Measurements from ENCODE around the gene AKR1E2. TPM values are rescaled to one million over a fixed set of nuclear protein-coding genes. Genes with fewer than 3 reads are reported as not detected.

The AKR1E2 gene
- total and polyA plus RNA-seq, 9 of the 15 experiments (the other 6 are each of a cell fraction or from before 2014, with no cell fraction given), result 4.2 to 16.6 (median 9.8) TPM

GRCh38 chr10:4822208-4822607 is 3.8 kb upstream of the AKR1E2 start (continued):
- TF ChIP-seq HEY1 (CRISPR knock-in tag; IDR thresholded peaks at IDR 0.05; ENCODE audit: borderline replicate concordance) (no peak), ARID2 (IDR thresholded peaks at IDR 0.05) (no peak), TAL1 (IDR thresholded peaks at IDR 0.05) (peak; percentile 91), CC2D1A (IDR thresholded peaks at IDR 0.05) (peak; percentile 84; the same call in 1 of the 2 replicates), ZBTB12 (CRISPR knock-in tag; IDR thresholded peaks at IDR 0.05) (no peak), NFE2L1 (tag; IDR thresholded peaks at IDR 0.05; ENCODE audit: borderline replicate concordance, low read depth) (no peak), ZNF277 (CRISPR knock-in tag; IDR thresholded peaks at IDR 0.05; ENCODE audit: borderline replicate concordance) (no peak), GABPA (tag; conservative IDR thresholded peaks at IDR 0.05; ENCODE audit: low read depth) (no peak), ZNF41 (CRISPR knock-in tag; conservative IDR thresholded peaks at IDR 0.05) (no peak), STAT5A (IDR thresholded peaks at IDR 0.05; ENCODE audit: borderline replicate concordance, low read length) (peak; percentile 63; the same call in 1 of the 2 replicates), SRSF7 (optimal IDR thresholded peaks at IDR 0.05; ENCODE audit: low read depth, low read length) (no peak), FOXK1 (CRISPR knock-in tag; IDR thresholded peaks at IDR 0.05; ENCODE audit: borderline replicate concordance) (no peak), BRD9 (IDR thresholded peaks at IDR 0.05; ENCODE audit: low read depth, partially characterized antibody) (no peak), ZNF316 (IDR thresholded peaks at IDR 0.05) (0 out of 2 replicates have a peak, but pooled peaks have one; percentile 41), ZNF830 (CRISPR knock-in tag; IDR thresholded peaks at IDR 0.05) (no peak), ELF4 (CRISPR knock-in tag; IDR thresholded peaks at IDR 0.05) (no peak), MBD1 (CRISPR knock-in tag; IDR thresholded peaks at IDR 0.05) (no peak), CREB3 (tag; conservative IDR thresholded peaks at IDR 0.05; ENCODE audit: low read depth) (no peak), E4F1 (CRISPR knock-in tag; IDR thresholded peaks at IDR 0.05; ENCODE audit: borderline replicate concordance) (no peak), RB1 (IDR thresholded peaks at IDR 0.05; ENCODE audit: low read depth) (no peak), HOXB6 (CRISPR knock-in tag; IDR thresholded peaks at IDR 0.05; ENCODE audit: borderline replicate concordance) (no peak)
